Esophagus muscularis mucosa (tissue), 4 donors: ENCODE measurements around the gene MESP1. TPM values are rescaled to one million over a fixed set of nuclear protein-coding genes. Genes with fewer than 3 reads are reported as not detected.
A peak's percentile ranks its signal among the peaks of the same experiment; 100 is the strongest.

Experiments
- DNase-seq: peaks from one replicate; pipeline ENCODE4 v3.0.0-alpha.2; 2017; ENCODE audit errors: extremely low spot score
- H3K27ac ChIP-seq, 4 donors: fragments of 200-600 bp; sonication (generic); replicated peaks in 1 of 4; 1 replicate in 3 of 4; 2 replicates in 1 of 4; pipeline ENCODE4 v1.5.1; 2016 to 2019; ENCODE audit warnings: mild to moderate bottlenecking in 1 of 4
- H3K27me3 ChIP-seq, 4 donors: fragments of 200-600 bp; sonication (generic); one replicate each; pipeline versions ENCODE4 v1.5.1 to v1.6.0; 2016 to 2019
- H3K36me3 ChIP-seq, 4 donors: fragments of 200-600 bp; sonication (generic); one replicate each; pipeline ENCODE4 v1.5.1; 2016 to 2019
- H3K4me1 ChIP-seq, 4 donors: fragments of 200-600 bp; sonication (generic); one replicate each; pipeline ENCODE4 v1.5.1; 2016 to 2019
- H3K4me3 ChIP-seq, 4 donors: fragments of 200-600 bp; sonication (generic); 1 replicate in 2 of 4; 2 replicates in 2 of 4; pipeline ENCODE4 v1.5.1; 2016 to 2019; ENCODE audit warnings: mild to moderate bottlenecking in 4 of 4, moderate library complexity in 1 of 4
- H3K9me3 ChIP-seq, 4 donors: fragments of 200-600 bp; sonication (generic); 1 replicate in 3 of 4; 2 replicates in 1 of 4; pipeline ENCODE4 v1.5.1; 2016 to 2019
- EP300 ChIP-seq: sonication (generic); formaldehyde crosslinking; IDR thresholded peaks from one replicate; pipeline ENCODE4 v1.6.1; 2017; ENCODE audit warnings: antibody characterized with exemption
- POLR2A ChIP-seq: fragments of 450-650 bp; IDR thresholded peaks from one replicate; pipeline ENCODE4 v1.6.1; 2017; ENCODE audit warnings: antibody characterized with exemption, moderate library complexity, mild to moderate bottlenecking, low read depth
- POLR2AphosphoS5 ChIP-seq, 2 donors: sonication (generic); formaldehyde crosslinking; IDR thresholded peaks; one replicate each; pipeline ENCODE4 v1.6.1; 2017; ENCODE audit warnings: antibody characterized with exemption in 2 of 2
- WGBS: methylation state at CpG from one replicate; pipeline ENCODE4 v1.1.5; 2018; 5-methylcytosine and 5-hydroxymethylcytosine counted together
- intact Hi-C: fragments of 100-400 bp; cut with DNase I; formaldehyde crosslinking; loops from one replicate; pipeline ENCODE4 v1.15.1; 2023
- total RNA-seq, 4 donors: library from RNA; depleted of rRNA; stranded (reverse); fragments of >200 nt; gene quantifications; one replicate each; pipeline versions ENCODE4 v1.1.0 to v1.2.1, GENCODE V29; 2016
- TF ChIP-seq, protein P1 (sequence below), 3 experiments: fragments of 200-600 bp in 2 of 3; fragments of 450-650 bp in 1 of 3; sonication (generic) in 2 of 3; IDR thresholded peaks; one replicate each; pipeline ENCODE4 v1.5.1; 2017 to 2019; ENCODE audit warnings: antibody characterized with exemption in 3 of 3, mild to moderate bottlenecking in 2 of 3, moderate library complexity in 1 of 3

The MESP1 gene
- total RNA-seq, 4 donors from 2014 or later: 0.50 to 2.8 (median 1.7) TPM

DNA sequence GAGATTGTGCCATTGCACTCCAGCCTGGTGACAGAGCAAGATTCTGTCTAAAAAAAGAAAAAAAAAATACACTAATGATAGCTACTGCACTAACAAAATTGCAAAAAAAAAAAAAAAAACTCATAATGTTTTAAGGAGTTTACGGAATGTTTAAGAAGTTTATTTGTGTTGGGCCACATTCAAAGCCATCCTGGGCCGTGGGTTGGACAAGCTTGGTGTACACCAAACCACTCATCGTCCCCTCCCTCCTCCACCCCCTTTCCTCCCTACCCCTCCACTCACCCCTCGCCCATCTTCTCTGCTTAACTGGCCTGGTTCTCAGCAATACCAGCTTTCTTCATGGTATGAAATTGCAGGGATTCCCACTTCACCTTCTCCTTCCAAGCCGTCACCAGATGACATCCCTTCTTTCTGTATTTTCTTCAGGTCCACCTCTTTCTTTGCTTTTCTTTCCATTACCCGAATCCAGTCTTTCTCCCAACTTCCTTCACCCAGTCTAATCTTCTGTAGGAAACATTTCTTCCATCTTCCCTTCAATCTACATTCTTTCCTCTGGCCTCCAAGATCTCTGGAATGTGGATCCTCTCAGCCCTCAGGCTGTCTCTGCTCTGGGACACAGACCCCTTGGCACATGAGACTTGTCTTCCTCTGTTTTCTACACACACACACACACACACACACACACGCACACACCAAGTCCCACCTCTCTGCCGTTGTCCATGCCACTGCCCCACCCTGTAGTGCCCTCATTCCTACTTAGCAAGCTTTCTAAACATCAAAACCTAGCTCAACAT lies 3.5 kb upstream of the MESP1 start:
- 74% methylated on average over 8 of the region's 8 CpGs for WGBS
- Histone ChIP-seq H3K36me3 (no peaks in the 10 kb centered on the region), H3K27me3 (no peaks in the 10 kb centered on the region), H3K4me1 (peaks cover 15 to 18% (median 16%) of the 10 kb centered on the region in 4 donors), H3K27ac (no peak overlapping the region), H3K4me3 (no peak overlapping the region), H3K9me3 (no peaks in the 10 kb centered on the region)
- TF ChIP-seq POLR2AphosphoS5 (IDR thresholded peaks at IDR 0.05) (no peak), EP300 (no peak), POLR2A (no peak)
- TF ChIP-seq, protein P1, sequence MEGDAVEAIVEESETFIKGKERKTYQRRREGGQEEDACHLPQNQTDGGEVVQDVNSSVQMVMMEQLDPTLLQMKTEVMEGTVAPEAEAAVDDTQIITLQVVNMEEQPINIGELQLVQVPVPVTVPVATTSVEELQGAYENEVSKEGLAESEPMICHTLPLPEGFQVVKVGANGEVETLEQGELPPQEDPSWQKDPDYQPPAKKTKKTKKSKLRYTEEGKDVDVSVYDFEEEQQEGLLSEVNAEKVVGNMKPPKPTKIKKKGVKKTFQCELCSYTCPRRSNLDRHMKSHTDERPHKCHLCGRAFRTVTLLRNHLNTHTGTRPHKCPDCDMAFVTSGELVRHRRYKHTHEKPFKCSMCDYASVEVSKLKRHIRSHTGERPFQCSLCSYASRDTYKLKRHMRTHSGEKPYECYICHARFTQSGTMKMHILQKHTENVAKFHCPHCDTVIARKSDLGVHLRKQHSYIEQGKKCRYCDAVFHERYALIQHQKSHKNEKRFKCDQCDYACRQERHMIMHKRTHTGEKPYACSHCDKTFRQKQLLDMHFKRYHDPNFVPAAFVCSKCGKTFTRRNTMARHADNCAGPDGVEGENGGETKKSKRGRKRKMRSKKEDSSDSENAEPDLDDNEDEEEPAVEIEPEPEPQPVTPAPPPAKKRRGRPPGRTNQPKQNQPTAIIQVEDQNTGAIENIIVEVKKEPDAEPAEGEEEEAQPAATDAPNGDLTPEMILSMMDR (IDR thresholded peaks at IDR 0.05): no peak
- intact Hi-C loops: loop anchor here (5.0 kb wide), 1 partner anchor 318 kb away; no protein-coding TSS in a partner anchor
- DNase-seq: no peak

DNA sequence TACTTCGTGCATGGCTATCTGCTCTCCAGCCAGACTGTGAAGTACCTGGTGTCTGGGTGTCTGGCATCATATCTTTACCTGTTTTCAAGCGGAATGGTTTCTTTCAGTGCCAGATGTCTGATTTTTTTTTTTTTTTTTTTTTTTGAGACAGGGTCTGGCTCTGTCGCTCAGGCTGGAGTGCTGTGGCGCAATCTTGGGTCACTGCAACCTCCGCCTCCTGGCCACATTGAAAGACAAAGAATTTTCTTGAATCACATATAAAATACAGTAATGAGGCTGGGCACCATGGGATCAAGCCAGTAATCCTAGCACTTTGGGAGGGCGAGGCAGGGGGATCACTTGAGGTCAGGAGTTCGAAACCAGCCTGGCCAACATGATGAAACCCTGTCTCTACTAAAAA lies 2.8 kb upstream of the MESP1 start:
- Histone ChIP-seq H3K27me3 (no peaks in the 10 kb centered on the region), H3K4me1 (peaks cover 15 to 18% (median 17%) of the 10 kb centered on the region in 4 donors), H3K4me3 (no peak overlapping the region), H3K9me3 (no peaks in the 10 kb centered on the region), H3K27ac (no peak overlapping the region), H3K36me3 (no peaks in the 10 kb centered on the region)
- TF ChIP-seq, protein P1 (IDR thresholded peaks at IDR 0.05): no peak
- TF ChIP-seq EP300 (no peak), POLR2A (no peak), POLR2AphosphoS5 (IDR thresholded peaks at IDR 0.05) (no peak)
- 95% methylated on average over 7 of the region's 7 CpGs for whole genome bisulfite sequencing
- DNase-seq: no peak
- intact Hi-C loops: loop anchor here (5.0 kb wide), 1 partner anchor 318 kb away; no protein-coding TSS in a partner anchor

DNA sequence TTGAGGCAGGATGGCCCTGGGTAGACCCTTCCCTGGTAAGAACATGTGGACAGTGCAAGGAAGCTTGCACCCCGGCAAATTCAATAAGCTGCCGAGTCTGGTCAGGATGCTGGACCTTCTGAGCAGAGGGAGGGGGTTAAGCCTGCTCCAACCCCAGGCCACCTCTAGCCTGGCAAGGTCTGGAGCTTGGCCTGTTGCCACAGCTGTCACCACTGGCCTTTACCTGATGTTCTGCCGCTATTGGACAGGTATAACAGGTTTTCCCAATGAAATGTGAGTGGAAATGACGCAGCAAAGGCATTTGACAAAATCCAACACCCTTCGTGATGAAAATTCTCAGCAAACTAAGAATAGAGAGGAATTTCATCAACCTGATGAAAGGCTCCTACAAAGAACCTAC lies 699 bp upstream of the MESP1 start:
- H3K4me3 ChIP-seq: peak overlapping the region in 1 of 4 donors; percentile 64
- no peaks in the 10 kb centered on the region for H3K9me3 ChIP-seq
- H3K27ac ChIP-seq: no peak overlapping the region
- no peak for DNase-seq
- peaks cover 0 to 5% (median 0%) of the 10 kb centered on the region in 4 donors for H3K27me3 ChIP-seq
- WGBS: 90% methylated on average over 4 of the region's 5 CpGs
- TF ChIP-seq, protein P1 (IDR thresholded peaks at IDR 0.05): no peak
- TF ChIP-seq POLR2A (no peak), POLR2AphosphoS5 (IDR thresholded peaks at IDR 0.05) (no peak), EP300 (no peak)
- H3K36me3 ChIP-seq: no peaks in the 10 kb centered on the region
- intact Hi-C loops: loop anchor here (2.0 to 5.0 kb wide), 2 partner anchors 105 to 321 kb away; no protein-coding TSS in a partner anchor
- H3K4me1 ChIP-seq: peaks cover 15 to 18% (median 17%) of the 10 kb centered on the region in 4 donors

DNA sequence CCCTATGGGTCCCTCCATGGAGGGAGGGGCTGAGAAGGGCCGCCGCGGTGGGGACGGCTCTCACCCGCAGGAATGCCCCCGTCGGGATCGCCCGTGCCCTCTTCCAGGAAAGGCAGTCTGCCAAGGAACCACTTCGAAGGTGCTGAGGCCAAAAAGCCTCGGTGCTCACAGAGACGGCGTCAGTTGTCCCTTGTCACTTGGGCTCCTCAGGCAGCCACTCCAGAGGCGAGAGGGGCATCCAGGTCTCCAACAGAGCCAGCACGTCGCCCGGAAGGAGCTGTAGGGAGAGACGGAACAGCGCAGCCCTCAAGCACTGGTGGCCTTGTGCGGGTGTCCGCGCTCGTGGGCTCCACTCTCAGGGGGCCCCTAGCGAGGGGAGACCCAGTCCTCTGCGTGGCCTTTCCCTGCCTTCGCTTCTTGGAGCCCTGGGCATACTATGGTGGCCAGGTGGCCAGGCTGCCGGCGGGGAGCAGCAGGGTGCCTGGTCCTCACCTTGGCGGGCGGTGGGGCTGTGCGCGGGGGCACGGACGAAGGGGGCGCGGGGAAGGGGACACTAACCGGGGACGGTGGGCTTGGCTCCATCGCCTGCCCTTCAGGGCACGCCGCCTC lies 994 bp downstream of the MESP1 start:
- peak overlapping the region; percentile 61 to 88 (median 64) for H3K4me3 ChIP-seq
- no peaks in the 10 kb centered on the region for H3K36me3 ChIP-seq
- WGBS: 17% methylated on average over 9 of the region's 41 CpGs
- DNase-seq: no peak
- peaks cover 0 to 19% (median 0%) of the 10 kb centered on the region in 4 donors for H3K27me3 ChIP-seq
- H3K4me1 ChIP-seq: peaks cover 15 to 18% (median 17%) of the 10 kb centered on the region in 4 donors
- peak overlapping the region; percentile 73 to 77 (median 74) for H3K27ac ChIP-seq
- H3K9me3 ChIP-seq: no peaks in the 10 kb centered on the region
- TF ChIP-seq POLR2AphosphoS5 (IDR thresholded peaks at IDR 0.05): no peak
- intact Hi-C loops: loop anchor here (2.0 to 5.0 kb wide), 2 partner anchors 103 to 322 kb away; no protein-coding TSS in a partner anchor

DNA sequence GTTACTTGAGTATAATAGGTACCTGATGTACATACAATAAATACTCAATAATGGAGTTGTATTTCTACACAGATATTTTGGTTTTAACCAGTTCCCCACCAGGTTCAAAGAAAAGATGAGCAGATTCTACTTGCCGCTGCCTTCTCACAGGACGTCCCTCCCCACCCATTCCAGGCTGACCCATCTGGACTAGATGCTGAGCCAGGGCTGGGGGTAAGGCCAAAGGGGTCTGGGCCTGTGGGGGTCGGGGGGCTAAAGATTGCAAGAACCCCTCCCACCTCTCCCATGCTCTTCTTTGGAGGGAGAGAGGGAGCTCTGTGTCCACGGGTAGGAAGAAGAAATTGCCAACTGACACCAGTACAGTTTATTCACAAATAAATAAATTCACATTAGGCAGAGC lies 1.5 kb downstream of the MESP1 start:
- intact Hi-C loops: no loop called here
- TF ChIP-seq POLR2AphosphoS5 (IDR thresholded peaks at IDR 0.05) (no peak), EP300 (no peak), POLR2A (no peak)
- TF ChIP-seq, protein P1 (IDR thresholded peaks at IDR 0.05): no peak
- Histone ChIP-seq H3K4me1 (peaks cover 15 to 18% (median 17%) of the 10 kb centered on the region in 4 donors), H3K4me3 (peak overlapping the region; percentile 61 to 88 (median 64)), H3K9me3 (no peaks in the 10 kb centered on the region), H3K36me3 (no peaks in the 10 kb centered on the region), H3K27me3 (peaks cover 0 to 19% (median 0%) of the 10 kb centered on the region in 4 donors), H3K27ac (no peak overlapping the region)
- WGBS: 69% methylated on average over 4 of the region's 4 CpGs
- no peak for DNase-seq
